Activated CD4-positive, alpha-beta T cell treated with anti-CD3 and anti-CD28 coated beads, Interleukin-2, amount 50 U/mL, for 48 hours (primary cell): ENCODE data around the gene CLRN3.

Source experiments
- DNase-seq, 2 experiments: peaks; one replicate each; pipeline ENCODE4 v3.0.0-alpha.2; 2020

The CLRN3 gene

GRCh38 chr10:127896590-127896989, 3.8 kb upstream of the CLRN3 start:
- no peak for DNase-seq

DNA sequence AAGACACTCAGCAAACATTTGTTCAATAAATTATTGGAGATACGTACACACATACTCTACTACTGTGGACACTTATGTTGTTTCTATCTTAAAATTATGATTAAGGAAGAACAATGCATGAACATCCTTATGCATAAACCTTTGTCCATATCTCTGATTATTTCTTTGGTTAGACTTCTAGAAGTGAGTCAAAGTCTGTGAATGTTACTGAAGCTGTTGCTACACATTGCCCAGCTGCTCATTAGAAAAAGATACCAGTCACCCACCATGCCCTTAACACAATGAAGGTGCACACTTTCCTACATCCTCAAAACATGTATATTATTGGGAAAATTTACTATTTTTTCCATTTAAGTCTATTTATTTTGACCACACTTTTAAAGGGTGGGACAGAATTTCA, 1.4 kb upstream of the CLRN3 start:
- no peak for DNase-seq

GRCh38 chr10:127890832-127891334, 1.9 kb downstream of the CLRN3 start:
- DNase-seq, result no peak

DNA sequence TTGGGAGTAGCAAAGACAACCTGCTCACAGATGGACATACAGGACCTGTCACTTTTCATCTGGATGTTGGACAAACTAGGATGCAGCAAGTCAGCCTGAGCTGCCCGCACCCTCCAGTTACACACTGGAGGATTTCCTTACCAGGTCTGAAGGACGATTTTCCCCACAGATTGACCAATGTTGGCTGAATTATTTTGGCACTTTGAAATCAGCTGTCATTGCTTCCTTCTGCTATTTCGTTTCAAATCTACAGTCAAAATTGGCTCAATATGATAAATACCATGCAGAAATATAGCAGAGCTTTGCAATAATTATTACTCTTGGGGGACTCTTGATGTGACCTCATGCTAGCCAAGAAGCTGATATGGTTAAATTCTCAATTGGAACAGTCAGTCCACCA, 2.5 kb downstream of the CLRN3 start:
- DNase-seq, result no peak

- no peak for DNase-seq
Observed at GRCh38 chr10:127889605-127890195, 3.0 kb downstream of the CLRN3 start.

GRCh38 chr10:127888521-127889312, 4.0 kb downstream of the CLRN3 start:
- DNase-seq, result no peak

- no peak for DNase-seq
Observed at GRCh38 chr10:127887541-127888415, 5.0 kb downstream of the CLRN3 start.

- no peak for DNase-seq
Observed at GRCh38 chr10:127886371-127887051, 6.2 kb downstream of the CLRN3 start.

- no peak for DNase-seq
Observed at GRCh38 chr10:127884501-127884900, 8.2 kb downstream of the CLRN3 start.

DNA sequence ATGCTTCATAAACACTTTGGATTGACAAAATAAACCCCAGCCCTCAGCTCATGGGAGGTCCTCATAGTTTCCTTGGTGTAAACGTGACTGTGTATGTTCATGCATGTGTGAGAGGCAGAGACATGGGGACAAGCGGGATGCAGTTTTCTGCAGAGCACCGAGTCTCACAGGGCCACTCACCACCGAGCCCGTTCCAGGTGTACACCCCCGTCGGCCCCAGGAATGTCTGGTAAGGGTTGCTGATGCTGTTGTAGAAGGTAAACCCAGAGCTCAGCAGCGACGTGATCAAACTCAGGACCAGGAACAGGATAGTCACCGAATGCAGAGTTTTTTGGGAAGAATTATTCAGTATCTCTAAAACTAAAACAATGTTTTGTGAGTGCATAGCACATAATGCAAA, 9.2 kb downstream of the CLRN3 start:
- no peak for DNase-seq

DNA sequence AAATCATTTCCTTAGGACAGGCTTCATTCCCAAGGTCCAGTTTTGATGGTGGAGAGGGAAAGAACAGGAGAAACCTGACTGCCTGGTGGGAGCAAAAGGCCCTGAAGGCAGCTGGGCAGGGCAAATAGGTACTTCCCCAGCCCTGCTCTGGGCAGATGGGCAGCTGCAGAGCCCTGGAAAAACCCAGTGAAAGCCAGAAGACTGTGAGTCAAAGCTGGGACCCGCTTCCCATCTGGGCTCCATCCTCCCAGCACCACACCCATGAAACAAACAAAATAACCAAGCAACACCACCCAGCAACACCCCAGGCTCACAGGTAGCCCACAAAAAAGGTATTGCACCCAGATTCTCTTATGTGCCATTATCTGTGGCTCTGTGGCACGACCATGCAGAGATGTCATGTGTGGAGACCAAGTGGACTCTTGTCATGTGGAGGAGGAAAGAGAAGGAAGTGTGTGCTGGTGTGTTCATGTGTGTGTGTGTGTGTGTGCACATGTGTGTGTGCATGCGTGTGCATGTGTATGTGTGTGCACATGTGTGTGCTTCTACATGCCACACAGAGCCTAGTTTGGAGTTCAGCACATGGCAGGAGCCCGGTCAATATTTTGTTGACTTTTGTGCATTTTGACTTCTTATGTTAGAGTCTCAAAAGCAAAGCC, 9.8 kb downstream of the CLRN3 start:
- DNase-seq, result no peak

DNA sequence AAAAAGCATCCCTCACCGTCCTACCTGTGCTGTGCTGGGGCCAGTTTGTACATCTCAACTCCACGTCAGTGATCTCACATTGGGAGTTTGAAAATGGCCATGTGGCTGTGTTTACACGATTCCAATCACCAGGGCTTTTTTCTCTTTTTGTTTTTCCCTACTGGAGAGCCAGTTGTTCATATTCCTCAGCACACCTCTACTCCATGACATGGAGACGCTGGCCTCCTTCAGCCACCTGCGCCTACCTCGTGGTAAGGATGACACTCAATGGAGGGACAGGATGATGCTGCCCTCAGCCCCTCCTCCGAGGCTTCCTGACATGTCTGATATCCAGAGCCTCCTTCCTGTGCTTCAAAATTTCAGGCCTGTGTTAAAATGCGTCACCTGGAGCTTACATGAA, 10.3 kb downstream of the CLRN3 start:
- no peak for DNase-seq

GRCh38 chr10:127881262-127881661, 11.5 kb downstream of the CLRN3 start:
- DNase-seq, result no peak

GRCh38 chr10:127880557-127880956, 12.2 kb downstream of the CLRN3 start:
- no peak for DNase-seq

DNA sequence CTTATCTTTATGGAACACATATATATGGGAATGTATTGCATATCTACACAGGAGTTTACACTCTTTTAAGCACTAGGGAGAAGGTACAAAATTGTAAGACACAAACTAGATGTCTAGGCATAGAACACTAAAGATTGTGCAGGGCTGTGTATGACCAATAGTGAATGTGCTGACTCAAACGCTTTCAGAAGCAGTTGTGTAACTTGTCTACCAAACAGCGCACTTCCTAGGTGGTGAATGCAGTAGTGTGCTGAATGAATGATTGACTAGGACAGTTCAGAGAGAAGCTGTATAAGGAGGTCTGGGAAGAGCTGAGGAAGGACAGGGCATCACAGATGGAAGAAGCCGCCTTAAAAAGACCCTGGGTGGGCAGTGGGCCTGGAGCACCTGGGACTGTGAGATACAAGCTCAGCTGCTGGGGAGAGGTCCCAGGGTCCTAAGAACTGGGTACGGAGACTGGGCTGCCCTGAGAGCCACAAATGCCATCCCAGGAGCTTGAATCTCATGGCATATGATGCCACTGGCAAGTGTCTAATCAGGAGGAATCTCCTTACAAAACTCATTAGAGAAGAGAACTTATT, 14.2 kb downstream of the CLRN3 start:
- no peak for DNase-seq

- no peak for DNase-seq
Observed at GRCh38 chr10:127877699-127878098, 15.0 kb downstream of the CLRN3 start.

- no peak for DNase-seq
Observed at GRCh38 chr10:127877116-127877515, 15.6 kb downstream of the CLRN3 start.

DNA sequence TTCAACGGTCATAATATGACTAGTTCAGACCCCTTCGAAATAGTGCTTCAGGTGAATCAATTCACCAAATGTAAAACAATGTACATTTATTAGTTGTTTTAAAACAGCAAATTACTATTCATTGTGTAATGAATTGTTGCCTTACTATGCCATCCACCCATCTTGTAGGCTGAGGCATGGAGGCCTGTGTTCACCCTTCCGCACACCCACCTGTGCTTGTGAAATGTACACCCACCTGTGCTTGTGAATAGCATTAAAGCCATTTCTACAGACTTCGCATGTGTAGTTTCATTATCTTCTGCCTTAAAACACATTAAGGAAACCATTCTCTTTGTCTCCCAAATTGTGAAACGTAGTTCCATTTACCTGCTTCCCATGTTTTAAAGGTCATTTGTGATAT, 16.8 kb downstream of the CLRN3 start:
- no peak for DNase-seq

- DNase-seq, result no peak
Observed at GRCh38 chr10:127875449-127875765, 17.3 kb downstream of the CLRN3 start.

DNA sequence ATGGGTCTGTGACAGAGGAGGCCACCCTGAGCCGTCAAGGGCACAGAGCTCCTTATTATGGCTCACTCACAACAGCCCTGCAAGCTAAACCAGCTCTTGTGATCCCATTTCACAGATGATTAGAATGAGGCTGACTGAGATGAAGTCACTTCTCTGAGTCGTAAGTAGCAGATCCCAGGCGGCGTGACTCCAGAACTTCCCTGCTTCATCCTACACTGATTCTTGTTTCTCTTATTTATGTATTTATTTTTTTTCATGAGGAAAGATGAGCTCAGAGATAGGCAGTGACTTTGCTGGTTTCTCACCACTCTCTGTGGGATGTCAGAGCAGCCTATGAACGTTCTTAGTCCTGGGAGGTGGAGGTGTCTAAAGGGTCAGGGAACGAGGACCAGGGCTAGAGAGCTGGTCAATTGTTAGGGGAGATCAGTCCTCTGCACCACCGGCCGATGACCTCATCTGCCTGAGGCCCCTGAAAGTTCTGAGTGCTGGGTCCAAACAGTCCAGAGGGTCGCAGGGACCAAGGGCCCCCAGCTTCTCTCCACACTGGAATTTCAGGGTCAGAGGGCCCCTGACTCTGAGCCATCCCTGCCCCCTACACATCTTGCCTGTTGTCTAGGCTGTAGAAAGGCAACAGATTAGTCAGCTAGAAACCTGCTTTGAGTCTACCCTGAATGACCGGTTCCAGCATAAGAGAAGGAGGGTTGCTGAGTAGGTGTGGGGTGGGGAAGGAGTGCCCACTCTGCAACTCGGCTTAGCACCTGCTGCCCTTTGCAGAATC, 17.9 kb downstream of the CLRN3 start:
- DNase-seq, result no peak

DNA sequence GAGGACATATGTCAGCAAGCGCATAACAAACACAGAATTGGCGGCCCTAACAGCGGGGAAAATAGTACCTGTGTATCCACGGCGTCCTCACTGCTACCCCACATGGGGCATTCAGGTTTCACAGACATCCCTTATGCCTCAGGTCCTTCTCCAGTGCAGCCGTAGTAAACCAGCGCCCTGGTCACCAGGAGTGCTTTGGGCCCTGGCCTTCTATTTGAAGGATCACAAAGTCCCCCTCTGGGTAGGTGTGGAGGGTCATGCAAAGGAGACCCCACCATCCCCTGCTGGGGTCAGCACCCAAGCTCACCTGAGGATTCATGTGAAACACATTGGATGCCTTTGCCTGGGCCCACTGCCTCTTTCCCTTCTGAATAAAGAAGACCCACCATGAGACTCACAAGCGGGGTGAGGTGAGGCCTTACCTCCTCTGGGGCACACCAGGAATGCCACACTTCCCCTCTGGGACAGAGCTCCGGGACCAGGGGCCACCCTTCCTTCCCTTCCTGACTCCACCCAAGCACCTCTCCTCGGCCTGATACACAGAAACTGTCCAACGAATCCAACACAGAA, 18.8 kb downstream of the CLRN3 start:
- DNase-seq, result no peak
